Liver (tissue), 9 donors: ENCODE measurements around the gene CCDC191. TPM values are rescaled to one million over a fixed set of nuclear protein-coding genes. Genes with fewer than 3 reads are reported as not detected.

Experiments
- DNase-seq: peaks from one replicate; pipeline ENCODE4 v3.0.0-alpha.2; 2017; ENCODE audit warnings: low spot score
- H3K27ac ChIP-seq, 2 donors: one replicate each; pipeline ENCODE4 v1.7.0; 2013; ENCODE audit warnings: inconsistent platforms in 2 of 2, low read length in 2 of 2, control low read depth in 1 of 2, low read depth in 1 of 2, mild to moderate bottlenecking in 1 of 2
- H3K27me3 ChIP-seq, 4 donors: one replicate each; pipeline versions ENCODE4 v1.6.1 to v1.7.0; 2013; ENCODE audit warnings: low read length in 3 of 4, inconsistent platforms in 1 of 4, mild to moderate bottlenecking in 1 of 4, moderate library complexity in 1 of 4; ENCODE audit not compliant: control insufficient read depth in 4 of 4, insufficient read depth in 4 of 4
- H3K36me3 ChIP-seq, 4 donors: one replicate each; pipeline versions ENCODE4 v1.6.1 to v1.7.0; 2013; ENCODE audit warnings: low read length in 3 of 4, mild to moderate bottlenecking in 3 of 4, low read depth in 1 of 4, moderate library complexity in 1 of 4; ENCODE audit not compliant: control insufficient read depth in 4 of 4, insufficient read depth in 3 of 4
- H3K4me1 ChIP-seq, 4 donors: one replicate each; pipeline versions ENCODE4 v1.6.1 to v1.7.0; 2013; ENCODE audit warnings: low read length in 3 of 4, mild to moderate bottlenecking in 3 of 4, moderate library complexity in 1 of 4; ENCODE audit not compliant: control insufficient read depth in 4 of 4, insufficient read depth in 4 of 4
- H3K4me3 ChIP-seq, 3 donors: one replicate each; pipeline versions ENCODE4 v1.6.1 to v1.7.0; 2013; ENCODE audit warnings: low read length in 3 of 3, control low read depth in 1 of 3, low read depth in 1 of 3, mild to moderate bottlenecking in 1 of 3
- H3K9ac ChIP-seq, 2 donors: one replicate each; pipeline ENCODE4 v1.7.0; 2013; ENCODE audit warnings: low read length in 2 of 2, mild to moderate bottlenecking in 2 of 2, moderate library complexity in 2 of 2, control low read depth in 1 of 2, low read depth in 1 of 2
- H3K9me3 ChIP-seq, 4 donors: one replicate each; pipeline versions ENCODE4 v1.6.1 to v1.7.0; 2013; ENCODE audit warnings: low read length in 3 of 4; ENCODE audit not compliant: control insufficient read depth in 4 of 4
- EGR1 ChIP-seq, 2 donors: IDR thresholded peaks; 2 replicates each; pipeline ENCODE4 v1.6.1; 2016 to 2018; ENCODE audit warnings: antibody characterized with exemption in 2 of 2, low read depth in 2 of 2
- FOXA1 ChIP-seq: IDR thresholded peaks from 2 replicates; pipeline ENCODE4 v1.6.1; 2016; ENCODE audit warnings: antibody characterized with exemption
- GABPA ChIP-seq, 2 donors: IDR thresholded peaks in 1 of 2; conservative IDR thresholded peaks in 1 of 2; 2 replicates each; pipeline ENCODE4 v1.6.1; 2016; ENCODE audit warnings: antibody characterized with exemption in 2 of 2, mild to moderate bottlenecking in 1 of 2, moderate library complexity in 1 of 2
- HNF4A ChIP-seq, 2 donors: conservative IDR thresholded peaks; 2 replicates each; pipeline ENCODE4 v1.6.1; 2016; ENCODE audit warnings: antibody characterized with exemption in 2 of 2, mild to moderate bottlenecking in 2 of 2
- HNF4G ChIP-seq: IDR thresholded peaks from 2 replicates; pipeline ENCODE4 v1.6.1; 2016; ENCODE audit warnings: antibody characterized with exemption
- JUND ChIP-seq, 2 donors: IDR thresholded peaks; 2 replicates each; pipeline ENCODE4 v1.6.1; 2016; ENCODE audit warnings: antibody characterized with exemption in 2 of 2
- NR2F2 ChIP-seq: IDR thresholded peaks from 2 replicates; pipeline ENCODE4 v1.6.1; 2016; ENCODE audit warnings: antibody characterized with exemption
- RAD21 ChIP-seq, 2 donors: IDR thresholded peaks; 2 replicates each; pipeline ENCODE4 v1.6.1; 2016; ENCODE audit warnings: antibody characterized with exemption in 2 of 2, mild to moderate bottlenecking in 2 of 2
- RXRA ChIP-seq, 2 donors: IDR thresholded peaks; 2 replicates each; pipeline ENCODE4 v1.6.1; 2017 to 2018; ENCODE audit warnings: antibody characterized with exemption in 2 of 2, mild to moderate bottlenecking in 1 of 2
- SP1 ChIP-seq: IDR thresholded peaks from 2 replicates; pipeline ENCODE4 v1.6.1; 2018; ENCODE audit warnings: antibody characterized with exemption, mild to moderate bottlenecking
- WGBS: extraction: QIAGEN DNeasy Blood & Tissue Kit; methylation state at CpG from one replicate; pipeline ENCODE4 v1.1.7; 2013; 5-methylcytosine and 5-hydroxymethylcytosine counted together
- polyA plus RNA-seq, 2 donors: library from polyadenylated mRNA; stranded (reverse) in 1 of 2; unstranded in 1 of 2; fragments of 200-250 nt in 1 of 2; fragments of >200 nt in 1 of 2; fragmentation: Nextera tagmentation in 1 of 2; extraction: Ambion mirVana in 1 of 2; gene quantifications; one replicate each; pipeline versions ENCODE4 v1.2.1 to v1.2.3, GENCODE V29; 2013 to 2015
- total RNA-seq, 2 donors: library from RNA; depleted of rRNA; stranded (reverse); fragments of >200 nt; gene quantifications; one replicate each; pipeline ENCODE4 v1.2.3, GENCODE V29; 2014
- TF ChIP-seq, protein P1 (sequence below): IDR thresholded peaks from 2 replicates; pipeline ENCODE4 v1.6.1; 2016; ENCODE audit warnings: antibody characterized with exemption
- TF ChIP-seq, protein P2 (sequence below): IDR thresholded peaks from 2 replicates; pipeline ENCODE4 v1.6.1; 2016; ENCODE audit warnings: antibody characterized with exemption, mild to moderate bottlenecking
- TF ChIP-seq, protein P3 (sequence below): IDR thresholded peaks from 2 replicates; pipeline ENCODE4 v1.6.1; 2016; ENCODE audit warnings: antibody characterized with exemption
- TF ChIP-seq, protein P4 (sequence below): fragments of 150-350 bp; IDR thresholded peaks from 2 replicates; pipeline ENCODE4 v1.5.1; 2017; ENCODE audit warnings: improper control_type of control experiment, low read depth, low read length; ENCODE audit not compliant: missing input control
- donor health status: healthy.
- donor health status: healthy.
- donor health status: healthy.
- donor health status: healthy.
- donor health status: healthy.

Gene CCDC191
- total and polyA plus RNA-seq, 4 donors, result 0.31 to 1.0 (median 0.80) TPM

DNA sequence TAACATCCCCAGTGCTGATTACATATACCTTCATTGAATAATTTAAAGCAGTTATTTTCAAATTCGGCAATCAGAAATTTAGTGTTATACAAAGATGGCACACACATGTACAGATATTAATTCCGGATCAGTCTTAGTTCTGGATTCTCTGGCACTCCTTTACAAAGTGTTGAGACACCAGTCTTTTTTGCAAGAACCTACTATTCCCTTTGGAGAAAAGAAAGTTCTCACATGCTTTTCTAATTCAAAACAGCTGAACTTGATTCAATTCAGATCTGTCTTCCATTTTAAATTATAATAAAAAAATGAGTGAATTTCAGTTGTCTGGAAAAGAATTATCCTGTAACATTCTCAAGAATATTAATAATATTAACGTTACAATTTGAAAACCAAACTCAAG lies 20.4 kb downstream of the CCDC191 start (continued):
- TF ChIP-seq, protein P1, sequence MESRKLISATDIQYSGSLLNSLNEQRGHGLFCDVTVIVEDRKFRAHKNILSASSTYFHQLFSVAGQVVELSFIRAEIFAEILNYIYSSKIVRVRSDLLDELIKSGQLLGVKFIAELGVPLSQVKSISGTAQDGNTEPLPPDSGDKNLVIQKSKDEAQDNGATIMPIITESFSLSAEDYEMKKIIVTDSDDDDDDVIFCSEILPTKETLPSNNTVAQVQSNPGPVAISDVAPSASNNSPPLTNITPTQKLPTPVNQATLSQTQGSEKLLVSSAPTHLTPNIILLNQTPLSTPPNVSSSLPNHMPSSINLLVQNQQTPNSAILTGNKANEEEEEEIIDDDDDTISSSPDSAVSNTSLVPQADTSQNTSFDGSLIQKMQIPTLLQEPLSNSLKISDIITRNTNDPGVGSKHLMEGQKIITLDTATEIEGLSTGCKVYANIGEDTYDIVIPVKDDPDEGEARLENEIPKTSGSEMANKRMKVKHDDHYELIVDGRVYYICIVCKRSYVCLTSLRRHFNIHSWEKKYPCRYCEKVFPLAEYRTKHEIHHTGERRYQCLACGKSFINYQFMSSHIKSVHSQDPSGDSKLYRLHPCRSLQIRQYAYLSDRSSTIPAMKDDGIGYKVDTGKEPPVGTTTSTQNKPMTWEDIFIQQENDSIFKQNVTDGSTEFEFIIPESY, result no peak
- no peak for TF ChIP-seq NR2F2
- no peak for TF ChIP-seq RAD21 (IDR thresholded peaks at IDR 0.05)

DNA sequence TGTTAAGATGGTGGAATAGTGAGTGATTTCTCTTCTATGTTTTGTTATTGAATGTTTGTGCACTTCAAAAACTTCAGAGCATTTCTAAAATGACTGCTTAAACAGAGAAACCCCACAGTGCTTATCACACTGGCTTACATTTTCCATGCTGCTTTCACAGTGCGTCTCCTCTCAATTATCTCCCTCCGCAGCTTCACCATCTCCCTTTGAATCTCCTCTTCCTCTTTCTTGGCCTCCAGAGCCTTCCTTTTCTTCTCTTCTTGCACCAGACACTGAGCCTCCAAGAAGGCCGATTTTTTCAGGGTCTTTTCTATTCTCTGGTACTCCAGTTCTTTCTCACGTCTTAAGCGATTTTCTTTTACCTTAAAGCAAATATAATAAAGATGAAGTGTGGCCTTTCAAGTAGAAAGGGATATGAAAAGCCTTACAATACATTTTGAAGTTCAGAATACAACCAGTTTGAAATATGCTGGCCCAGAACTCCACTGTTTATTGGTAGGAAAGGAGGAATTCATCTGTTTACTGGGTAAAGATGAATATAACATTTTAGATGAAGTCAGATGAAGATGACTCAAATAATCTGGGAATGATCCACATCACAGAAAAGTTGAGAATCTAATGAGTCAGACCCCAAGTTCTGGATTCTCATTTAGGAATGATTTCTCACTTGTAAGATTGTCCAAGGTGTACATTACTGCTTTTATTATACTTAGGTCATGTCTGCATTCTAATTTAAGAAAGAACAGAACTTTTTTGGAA lies 21.4 kb downstream of the CCDC191 start:
- H3K27me3 ChIP-seq, result no peaks in the 10 kb centered on the region
- H3K36me3 ChIP-seq, result peaks cover 0 to 5% (median 3%) of the 10 kb centered on the region in 4 donors
- TF ChIP-seq SP1, result no peak
- no peak for TF ChIP-seq HNF4G
- no peak for TF ChIP-seq JUND (IDR thresholded peaks at IDR 0.05)
- TF ChIP-seq, protein P2, sequence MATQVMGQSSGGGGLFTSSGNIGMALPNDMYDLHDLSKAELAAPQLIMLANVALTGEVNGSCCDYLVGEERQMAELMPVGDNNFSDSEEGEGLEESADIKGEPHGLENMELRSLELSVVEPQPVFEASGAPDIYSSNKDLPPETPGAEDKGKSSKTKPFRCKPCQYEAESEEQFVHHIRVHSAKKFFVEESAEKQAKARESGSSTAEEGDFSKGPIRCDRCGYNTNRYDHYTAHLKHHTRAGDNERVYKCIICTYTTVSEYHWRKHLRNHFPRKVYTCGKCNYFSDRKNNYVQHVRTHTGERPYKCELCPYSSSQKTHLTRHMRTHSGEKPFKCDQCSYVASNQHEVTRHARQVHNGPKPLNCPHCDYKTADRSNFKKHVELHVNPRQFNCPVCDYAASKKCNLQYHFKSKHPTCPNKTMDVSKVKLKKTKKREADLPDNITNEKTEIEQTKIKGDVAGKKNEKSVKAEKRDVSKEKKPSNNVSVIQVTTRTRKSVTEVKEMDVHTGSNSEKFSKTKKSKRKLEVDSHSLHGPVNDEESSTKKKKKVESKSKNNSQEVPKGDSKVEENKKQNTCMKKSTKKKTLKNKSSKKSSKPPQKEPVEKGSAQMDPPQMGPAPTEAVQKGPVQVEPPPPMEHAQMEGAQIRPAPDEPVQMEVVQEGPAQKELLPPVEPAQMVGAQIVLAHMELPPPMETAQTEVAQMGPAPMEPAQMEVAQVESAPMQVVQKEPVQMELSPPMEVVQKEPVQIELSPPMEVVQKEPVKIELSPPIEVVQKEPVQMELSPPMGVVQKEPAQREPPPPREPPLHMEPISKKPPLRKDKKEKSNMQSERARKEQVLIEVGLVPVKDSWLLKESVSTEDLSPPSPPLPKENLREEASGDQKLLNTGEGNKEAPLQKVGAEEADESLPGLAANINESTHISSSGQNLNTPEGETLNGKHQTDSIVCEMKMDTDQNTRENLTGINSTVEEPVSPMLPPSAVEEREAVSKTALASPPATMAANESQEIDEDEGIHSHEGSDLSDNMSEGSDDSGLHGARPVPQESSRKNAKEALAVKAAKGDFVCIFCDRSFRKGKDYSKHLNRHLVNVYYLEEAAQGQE, result no peak
- no peak for TF ChIP-seq NR2F2
- TF ChIP-seq RAD21 (IDR thresholded peaks at IDR 0.05), result no peak
- TF ChIP-seq GABPA (IDR thresholded peaks at IDR 0.05 in 1 of 2, conservative IDR thresholded peaks at IDR 0.05 in 1 of 2), result no peak
- TF ChIP-seq, protein P3, sequence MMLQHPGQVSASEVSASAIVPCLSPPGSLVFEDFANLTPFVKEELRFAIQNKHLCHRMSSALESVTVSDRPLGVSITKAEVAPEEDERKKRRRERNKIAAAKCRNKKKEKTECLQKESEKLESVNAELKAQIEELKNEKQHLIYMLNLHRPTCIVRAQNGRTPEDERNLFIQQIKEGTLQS, result no peak
- no peaks in the 10 kb centered on the region for H3K4me1 ChIP-seq
- 91% methylated on average over 5 of the region's 5 CpGs for WGBS
- no peak overlapping the region for H3K9ac ChIP-seq
- DNase-seq, result no peak
- no peak overlapping the region for H3K4me3 ChIP-seq
- H3K9me3 ChIP-seq, result no peaks in the 10 kb centered on the region
- no peak overlapping the region for H3K27ac ChIP-seq

DNA sequence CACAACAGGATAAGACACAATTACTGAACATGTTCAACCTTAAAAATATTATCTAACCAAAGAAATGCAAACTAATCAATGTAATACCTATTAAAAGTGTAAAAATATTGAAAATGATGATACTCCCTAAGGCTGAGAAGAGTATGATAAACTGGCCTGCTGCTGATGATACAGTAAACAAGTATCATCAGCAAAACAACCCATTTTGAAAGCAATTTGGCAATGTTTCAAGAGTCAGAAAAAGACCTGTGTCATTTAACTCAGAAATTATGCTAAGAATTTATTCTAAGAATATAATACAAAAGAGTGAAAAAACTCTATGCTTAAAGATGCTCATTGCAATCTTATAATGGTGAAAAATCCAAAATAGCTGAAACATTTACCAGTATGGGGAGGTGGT lies 22.1 kb downstream of the CCDC191 start:
- TF ChIP-seq GABPA (IDR thresholded peaks at IDR 0.05 in 1 of 2, conservative IDR thresholded peaks at IDR 0.05 in 1 of 2), result no peak
- TF ChIP-seq EGR1 (IDR thresholded peaks at IDR 0.05; ENCODE audit: low read depth in 2 of 2), result no peak
- TF ChIP-seq RXRA (IDR thresholded peaks at IDR 0.05), result no peak
- TF ChIP-seq NR2F2, result no peak
- no peak for TF ChIP-seq SP1
- TF ChIP-seq HNF4G, result no peak
- TF ChIP-seq, protein P4, sequence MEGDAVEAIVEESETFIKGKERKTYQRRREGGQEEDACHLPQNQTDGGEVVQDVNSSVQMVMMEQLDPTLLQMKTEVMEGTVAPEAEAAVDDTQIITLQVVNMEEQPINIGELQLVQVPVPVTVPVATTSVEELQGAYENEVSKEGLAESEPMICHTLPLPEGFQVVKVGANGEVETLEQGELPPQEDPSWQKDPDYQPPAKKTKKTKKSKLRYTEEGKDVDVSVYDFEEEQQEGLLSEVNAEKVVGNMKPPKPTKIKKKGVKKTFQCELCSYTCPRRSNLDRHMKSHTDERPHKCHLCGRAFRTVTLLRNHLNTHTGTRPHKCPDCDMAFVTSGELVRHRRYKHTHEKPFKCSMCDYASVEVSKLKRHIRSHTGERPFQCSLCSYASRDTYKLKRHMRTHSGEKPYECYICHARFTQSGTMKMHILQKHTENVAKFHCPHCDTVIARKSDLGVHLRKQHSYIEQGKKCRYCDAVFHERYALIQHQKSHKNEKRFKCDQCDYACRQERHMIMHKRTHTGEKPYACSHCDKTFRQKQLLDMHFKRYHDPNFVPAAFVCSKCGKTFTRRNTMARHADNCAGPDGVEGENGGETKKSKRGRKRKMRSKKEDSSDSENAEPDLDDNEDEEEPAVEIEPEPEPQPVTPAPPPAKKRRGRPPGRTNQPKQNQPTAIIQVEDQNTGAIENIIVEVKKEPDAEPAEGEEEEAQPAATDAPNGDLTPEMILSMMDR, result no peak
- no peak for TF ChIP-seq HNF4A (conservative IDR thresholded peaks at IDR 0.05)
- no peak for TF ChIP-seq FOXA1
- TF ChIP-seq, protein P2, result no peak
- Histone ChIP-seq H3K27me3 (no peaks in the 10 kb centered on the region), H3K4me3 (no peak overlapping the region), H3K9me3 (no peaks in the 10 kb centered on the region), H3K4me1 (no peaks in the 10 kb centered on the region), H3K36me3 (peaks cover 0 to 5% (median 3%) of the 10 kb centered on the region in 4 donors), H3K9ac (no peak overlapping the region), H3K27ac (no peak overlapping the region)
- DNase-seq, result no peak
